Measurements from ENCODE around the gene CLIC6.

CLIC6 gene

DNA sequence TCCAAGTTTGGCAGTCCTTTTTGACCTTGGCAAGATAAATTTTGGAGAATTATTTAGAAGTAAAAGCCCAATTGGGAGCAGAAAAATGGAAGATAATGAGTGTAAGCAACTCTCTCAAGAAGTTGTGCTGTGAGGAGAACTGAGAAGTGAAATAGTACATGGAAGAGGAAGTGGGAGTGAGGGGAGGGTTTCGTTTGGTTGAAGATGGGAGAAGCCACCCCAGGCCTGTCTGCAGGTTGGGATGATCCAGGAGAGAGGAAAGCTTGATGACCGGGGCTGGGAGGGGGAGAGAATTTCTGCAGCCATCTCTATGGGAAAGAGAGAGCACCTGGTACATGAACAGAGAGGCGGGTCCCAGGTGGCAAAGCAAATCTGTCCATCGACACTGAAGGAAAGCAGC is 45.3 kb upstream of the CLIC6 start:
- ChIA-PET CTCF (interaction anchor here (0.8 kb wide), 1 partner anchor 113 kb away, joined by 4 read pairs; no protein-coding TSS in a partner anchor), POLR2A (no interaction called here)
- TF ChIP-seq MZF1 (tag by site-specific recombination; IDR thresholded peaks at IDR 0.05; ENCODE audit: borderline replicate concordance) (no peak), ZNF202 (tag by site-specific recombination; IDR thresholded peaks at IDR 0.05; ENCODE audit: borderline replicate concordance) (no peak), OSR2 (tag by site-specific recombination; IDR thresholded peaks at IDR 0.05) (no peak), ZBTB21 (tag by site-specific recombination; IDR thresholded peaks at IDR 0.05) (no peak), EGR2 (tag by site-specific recombination; IDR thresholded peaks at IDR 0.05; ENCODE audit: low read depth) (no peak), KLF9 (tag by site-specific recombination; IDR thresholded peaks at IDR 0.05; ENCODE audit: low read depth) (no peak), ZFP69B (tag by site-specific recombination; IDR thresholded peaks at IDR 0.05) (no peak), IKZF3 (tag by site-specific recombination; IDR thresholded peaks at IDR 0.05) (no peak), RBAK (tag by site-specific recombination; IDR thresholded peaks at IDR 0.05) (no peak), ZNF404 (tag by site-specific recombination; IDR thresholded peaks at IDR 0.05) (no peak), BCL11B (tag by site-specific recombination; IDR thresholded peaks at IDR 0.05; ENCODE audit: low read depth) (no peak), ZNF560 (tag by site-specific recombination; IDR thresholded peaks at IDR 0.05; ENCODE audit: borderline replicate concordance) (no peak), ZNF37A (tag by site-specific recombination; IDR thresholded peaks at IDR 0.05) (no peak)
- TF ChIP-seq, protein P1, sequence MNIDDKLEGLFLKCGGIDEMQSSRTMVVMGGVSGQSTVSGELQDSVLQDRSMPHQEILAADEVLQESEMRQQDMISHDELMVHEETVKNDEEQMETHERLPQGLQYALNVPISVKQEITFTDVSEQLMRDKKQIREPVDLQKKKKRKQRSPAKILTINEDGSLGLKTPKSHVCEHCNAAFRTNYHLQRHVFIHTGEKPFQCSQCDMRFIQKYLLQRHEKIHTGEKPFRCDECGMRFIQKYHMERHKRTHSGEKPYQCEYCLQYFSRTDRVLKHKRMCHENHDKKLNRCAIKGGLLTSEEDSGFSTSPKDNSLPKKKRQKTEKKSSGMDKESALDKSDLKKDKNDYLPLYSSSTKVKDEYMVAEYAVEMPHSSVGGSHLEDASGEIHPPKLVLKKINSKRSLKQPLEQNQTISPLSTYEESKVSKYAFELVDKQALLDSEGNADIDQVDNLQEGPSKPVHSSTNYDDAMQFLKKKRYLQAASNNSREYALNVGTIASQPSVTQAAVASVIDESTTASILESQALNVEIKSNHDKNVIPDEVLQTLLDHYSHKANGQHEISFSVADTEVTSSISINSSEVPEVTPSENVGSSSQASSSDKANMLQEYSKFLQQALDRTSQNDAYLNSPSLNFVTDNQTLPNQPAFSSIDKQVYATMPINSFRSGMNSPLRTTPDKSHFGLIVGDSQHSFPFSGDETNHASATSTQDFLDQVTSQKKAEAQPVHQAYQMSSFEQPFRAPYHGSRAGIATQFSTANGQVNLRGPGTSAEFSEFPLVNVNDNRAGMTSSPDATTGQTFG (tag by site-specific recombination; IDR thresholded peaks at IDR 0.05; ENCODE audit: borderline replicate concordance), result no peak
- TF ChIP-seq, protein P2, sequence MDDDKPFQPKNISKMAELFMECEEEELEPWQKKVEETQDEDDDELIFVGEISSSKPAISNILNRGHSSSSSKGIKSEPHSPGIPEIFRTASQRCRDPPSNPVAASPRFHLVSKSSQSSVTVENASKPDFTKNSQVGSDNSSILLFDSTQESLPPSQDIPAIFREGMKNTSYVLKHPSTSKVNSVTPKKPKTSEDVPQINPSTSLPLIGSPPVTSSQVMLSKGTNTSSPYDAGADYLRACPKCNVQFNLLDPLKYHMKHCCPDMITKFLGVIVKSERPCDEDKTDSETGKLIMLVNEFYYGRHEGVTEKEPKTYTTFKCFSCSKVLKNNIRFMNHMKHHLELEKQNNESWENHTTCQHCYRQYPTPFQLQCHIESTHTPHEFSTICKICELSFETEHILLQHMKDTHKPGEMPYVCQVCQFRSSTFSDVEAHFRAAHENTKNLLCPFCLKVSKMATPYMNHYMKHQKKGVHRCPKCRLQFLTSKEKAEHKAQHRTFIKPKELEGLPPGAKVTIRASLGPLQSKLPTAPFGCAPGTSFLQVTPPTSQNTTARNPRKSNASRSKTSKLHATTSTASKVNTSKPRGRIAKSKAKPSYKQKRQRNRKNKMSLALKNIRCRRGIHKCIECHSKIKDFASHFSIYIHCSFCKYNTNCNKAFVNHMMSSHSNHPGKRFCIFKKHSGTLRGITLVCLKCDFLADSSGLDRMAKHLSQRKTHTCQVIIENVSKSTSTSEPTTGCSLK (tag by site-specific recombination; IDR thresholded peaks at IDR 0.05), result no peak
- H3K9me3 ChIP-seq (ENCODE audit: control insufficient read depth, insufficient read depth, low read depth, low read length), result no peaks in the 10 kb centered on the region
- H3K36me3 ChIP-seq (ENCODE audit: control insufficient read depth in 2 of 2, insufficient read depth in 1 of 2, low read length in 2 of 2), result no peaks in the 10 kb centered on the region
- H3K4me1 ChIP-seq (ENCODE audit: control insufficient read depth, insufficient read depth, low read length), result no peaks in the 10 kb centered on the region
- no peak overlapping the region for H3K4me3 ChIP-seq (ENCODE audit: low read depth, low read length)
- no peak overlapping the region for H3K27ac ChIP-seq (ENCODE audit: extremely low read depth, low read depth, low read length)

DNA sequence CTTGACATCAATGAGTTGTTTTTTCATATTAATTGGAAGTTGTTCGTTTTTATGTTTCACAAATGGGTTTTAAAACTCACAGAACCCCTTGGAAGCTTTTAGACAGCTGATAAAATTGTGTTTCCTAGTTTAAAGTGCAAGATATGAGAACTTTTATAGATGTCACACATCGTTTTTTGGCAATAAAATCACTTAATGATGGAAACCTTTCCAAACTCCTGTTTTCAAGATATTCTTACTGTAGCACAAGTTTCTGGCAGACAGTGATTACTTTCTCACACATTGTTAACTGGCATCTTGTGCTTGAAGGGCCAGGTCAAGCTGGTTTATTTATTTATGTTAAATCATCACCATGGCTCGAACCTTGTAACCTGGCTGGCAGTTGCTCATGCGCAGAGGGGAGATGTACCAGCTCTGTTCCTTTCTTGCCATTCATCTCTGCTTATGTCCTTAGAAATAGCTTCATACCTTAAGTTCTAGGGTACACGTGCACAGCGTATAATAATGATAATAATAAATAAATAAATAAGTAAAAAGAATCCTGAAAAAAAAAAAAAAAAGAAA is 43.7 kb upstream of the CLIC6 start:
- peak; percentile 41 for TF ChIP-seq ZNF335 (tag by site-specific recombination; conservative IDR thresholded peaks at IDR 0.05)
- TF ChIP-seq, protein P3, sequence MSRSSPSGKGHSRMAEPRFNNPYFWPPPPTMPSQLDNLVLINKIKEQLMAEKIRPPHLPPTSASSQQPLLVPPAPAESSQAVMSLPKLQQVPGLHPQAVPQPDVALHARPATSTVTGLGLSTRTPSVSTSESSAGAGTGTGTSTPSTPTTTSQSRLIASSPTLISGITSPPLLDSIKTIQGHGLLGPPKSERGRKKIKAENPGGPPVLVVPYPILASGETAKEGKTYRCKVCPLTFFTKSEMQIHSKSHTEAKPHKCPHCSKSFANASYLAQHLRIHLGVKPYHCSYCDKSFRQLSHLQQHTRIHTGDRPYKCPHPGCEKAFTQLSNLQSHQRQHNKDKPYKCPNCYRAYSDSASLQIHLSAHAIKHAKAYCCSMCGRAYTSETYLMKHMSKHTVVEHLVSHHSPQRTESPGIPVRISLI (tag by site-specific recombination; IDR thresholded peaks at IDR 0.05), result no peak
- H3K27ac ChIP-seq (ENCODE audit: extremely low read depth, low read depth, low read length), result no peak overlapping the region
- H3K36me3 ChIP-seq (ENCODE audit: control insufficient read depth in 2 of 2, insufficient read depth in 1 of 2, low read length in 2 of 2), result no peaks in the 10 kb centered on the region
- POLR2A ChIA-PET, result no interaction called here
- H3K9me3 ChIP-seq (ENCODE audit: control insufficient read depth, insufficient read depth, low read depth, low read length), result no peaks in the 10 kb centered on the region
- H3K4me1 ChIP-seq (ENCODE audit: control insufficient read depth, insufficient read depth, low read length), result no peaks in the 10 kb centered on the region
- CTCF ChIA-PET, result interaction anchor here (0.9 to 1.1 kb wide), 2 partner anchors 258 to 263 kb away, joined by 3 to 5 read pairs; no protein-coding TSS in a partner anchor
- no peak overlapping the region for H3K4me3 ChIP-seq (ENCODE audit: low read depth, low read length)

All from HEK293 (cell line).